SK-N-MC (cell line): Measurements from ENCODE around the gene BCAS1.
"Not testable (repeated sequence)": the region's sequence is repeated elsewhere in the genome, so short reads cannot be mapped to it uniquely, and the experiment has no call there.

ENCODE experiments used
- EZH2 ChIP-seq: fragments of 200-600 bp; sonication (generic); IDR thresholded peaks from one replicate; pipeline ENCODE4 v1.6.1; 2017; ENCODE audit warnings: antibody characterized with exemption
- POLR2AphosphoS5 ChIP-seq: IDR thresholded peaks from 2 replicates; pipeline ENCODE4 v1.6.1; 2012; ENCODE audit warnings: mild to moderate bottlenecking, low read depth, low read length, borderline replicate concordance

DNA sequence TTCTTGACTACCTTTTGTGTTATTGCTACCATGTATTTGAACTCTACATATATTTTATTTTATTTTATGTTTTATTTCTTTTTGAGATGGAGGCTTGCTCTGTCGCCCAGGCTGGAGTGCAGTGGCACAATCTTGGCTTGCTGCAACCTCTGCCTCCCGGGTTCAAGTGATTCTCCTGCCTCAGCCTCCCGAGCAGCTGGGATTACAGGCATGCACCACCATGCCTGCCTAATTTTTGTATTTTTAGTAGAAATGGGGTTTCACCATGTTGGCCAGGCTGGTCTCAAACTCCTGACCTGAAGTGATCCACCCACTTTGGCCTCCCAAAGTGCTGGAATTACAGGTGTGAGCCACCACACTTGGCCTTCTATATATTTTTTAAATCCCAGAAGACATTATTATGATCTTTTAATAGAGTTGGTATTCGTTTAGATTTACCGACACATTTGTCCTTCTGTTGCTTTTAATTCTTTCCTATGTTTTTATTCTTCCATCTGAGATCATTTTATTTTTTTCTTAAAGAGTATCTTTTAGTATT, 137.7 kb downstream of the BCAS1 start:
- not testable (repeated sequence) for TF ChIP-seq EZH2, POLR2AphosphoS5
